HG03025 (cell line): Measurements from ENCODE around the gene CADM1.

Source experiments
- ATAC-seq: cut with Tn5 transposase; IDR thresholded peaks from one replicate; pipeline ENCODE4 v1.9.1; 2021; ENCODE audit warnings: mild to moderate bottlenecking, moderate library complexity; ENCODE audit not compliant: unreplicated experiment, low FRiP score

Gene CADM1

GRCh38 chr11:115518983-115519628, 14.9 kb upstream of the CADM1 start:
- no peak for ATAC-seq

GRCh38 chr11:115515647-115516395, 11.6 kb upstream of the CADM1 start:
- no peak for ATAC-seq

- no peak for ATAC-seq
Measured at GRCh38 chr11:115506954-115507675, 2.9 kb upstream of the CADM1 start.

- ATAC-seq = no peak
Measured at GRCh38 chr11:115505175-115505574, 960 bp upstream of the CADM1 start.

GRCh38 chr11:115503886-115504275, 334 bp downstream of the CADM1 start:
- peak; percentile 4 for ATAC-seq

GRCh38 chr11:115503083-115503885, 931 bp downstream of the CADM1 start:
- peak; percentile 39 for ATAC-seq

GRCh38 chr11:115502636-115503082, 1.6 kb downstream of the CADM1 start:
- ATAC-seq = no peak

- ATAC-seq = no peak
Measured at GRCh38 chr11:115501893-115502589, 2.2 kb downstream of the CADM1 start.

GRCh38 chr11:115501502-115501892, 2.7 kb downstream of the CADM1 start:
- ATAC-seq = no peak

- ATAC-seq = no peak
Measured at GRCh38 chr11:115500547-115501501, 3.4 kb downstream of the CADM1 start.

- no peak for ATAC-seq
Measured at GRCh38 chr11:115499891-115500290, 4.3 kb downstream of the CADM1 start.

- ATAC-seq = no peak
Measured at GRCh38 chr11:115499241-115499799, 4.9 kb downstream of the CADM1 start.

- ATAC-seq = no peak
Measured at GRCh38 chr11:115498354-115498753, 5.9 kb downstream of the CADM1 start.

GRCh38 chr11:115497303-115497702, 6.9 kb downstream of the CADM1 start:
- peak; percentile 51 for ATAC-seq

GRCh38 chr11:115496892-115497291, 7.3 kb downstream of the CADM1 start:
- no peak for ATAC-seq

- no peak for ATAC-seq
Measured at GRCh38 chr11:115493905-115494304, 10.3 kb downstream of the CADM1 start.

- ATAC-seq = no peak
Measured at GRCh38 chr11:115493488-115493887, 10.7 kb downstream of the CADM1 start.

GRCh38 chr11:115489466-115489865, 14.7 kb downstream of the CADM1 start:
- no peak for ATAC-seq

- no peak for ATAC-seq
Measured at GRCh38 chr11:115488945-115489344, 15.3 kb downstream of the CADM1 start.
